ENCODE results near the gene KCNIP3.
"Not testable (repeated sequence)": the region's sequence is repeated elsewhere in the genome, so short reads cannot be mapped to it uniquely, and the experiment has no call there.

KCNIP3 gene

DNA sequence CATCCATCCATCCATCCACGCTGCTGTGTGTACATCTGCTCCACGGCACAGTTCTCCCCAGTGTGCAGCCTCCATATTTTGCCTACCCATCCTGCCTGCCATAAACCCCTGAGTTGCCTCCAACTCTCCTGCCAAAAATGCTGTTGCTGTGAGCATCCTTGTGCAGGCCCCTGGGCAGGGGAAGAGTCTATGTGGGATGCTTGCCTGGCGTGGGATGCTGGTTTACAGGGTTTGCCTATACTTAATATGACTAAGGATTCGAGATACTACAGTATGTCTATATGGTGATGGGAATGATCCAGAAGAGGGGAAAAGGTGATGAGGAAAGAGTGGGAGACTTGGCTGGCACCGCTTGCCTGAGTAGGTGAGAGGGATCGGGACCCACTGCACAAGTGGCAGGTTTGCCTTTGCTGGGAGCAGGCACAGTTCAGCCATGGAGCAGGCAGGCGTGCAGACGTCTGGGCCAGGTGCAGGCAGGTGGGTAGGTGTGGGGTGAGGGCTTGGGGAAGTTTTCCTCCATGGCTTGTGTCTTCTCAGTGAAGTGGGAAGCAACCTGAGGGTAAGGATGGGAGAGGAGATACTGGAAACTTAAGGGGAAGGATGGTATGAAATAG is 75.2 kb downstream of the KCNIP3 start:
- Histone ChIP-seq H3K36me3 (ENCODE audit: insufficient read depth, low read length) (no peaks in the 10 kb centered on the region), H3K27ac (ENCODE audit: low read depth, low read length) (no peak overlapping the region), H3K4me1 (ENCODE audit: insufficient read depth, low read length) (no peaks in the 10 kb centered on the region), H3K27me3 (ENCODE audit: insufficient read depth, low read length) (no peaks in the 10 kb centered on the region), H3K4me3 (ENCODE audit: low read length) (no peak overlapping the region), H3K9me3 (ENCODE audit: insufficient read depth, low read depth, low read length) (no peaks in the 10 kb centered on the region), H3K9ac (ENCODE audit: low read depth, low read length) (no peak overlapping the region)
- WGBS = 91% methylated on average over 8 of the region's 8 CpGs

DNA sequence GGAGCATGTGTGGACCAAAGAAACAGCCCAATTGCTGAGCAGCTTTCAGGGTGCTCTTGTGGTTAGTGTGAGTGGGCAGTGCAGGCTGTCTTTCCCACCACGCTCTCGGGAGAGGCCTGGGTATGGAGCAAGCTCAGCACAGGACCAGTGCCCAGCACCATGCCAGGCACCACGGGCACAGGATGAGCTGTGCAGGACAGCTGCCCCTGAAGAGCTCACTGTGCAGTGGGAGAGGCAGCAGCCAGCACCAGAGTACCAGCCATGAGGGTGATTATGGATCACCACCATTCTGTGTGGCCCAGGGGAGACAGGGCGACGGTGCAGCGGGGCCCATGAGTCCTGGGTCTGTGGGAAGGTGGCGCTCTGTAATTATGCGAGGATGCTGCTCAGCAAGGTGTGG is 75.7 kb downstream of the KCNIP3 start:
- no peaks in the 10 kb centered on the region for H3K9me3 ChIP-seq (ENCODE audit: insufficient read depth, low read depth, low read length)
- H3K4me1 ChIP-seq (ENCODE audit: insufficient read depth, low read length) = no peaks in the 10 kb centered on the region
- no peaks in the 10 kb centered on the region for H3K27me3 ChIP-seq (ENCODE audit: insufficient read depth, low read length)
- no peak overlapping the region for H3K9ac ChIP-seq (ENCODE audit: low read depth, low read length)
- WGBS = 92% methylated on average over 8 of the region's 8 CpGs
- no peak overlapping the region for H3K4me3 ChIP-seq (ENCODE audit: low read length)
- no peaks in the 10 kb centered on the region for H3K36me3 ChIP-seq (ENCODE audit: insufficient read depth, low read length)
- no peak overlapping the region for H3K27ac ChIP-seq (ENCODE audit: low read depth, low read length)

DNA sequence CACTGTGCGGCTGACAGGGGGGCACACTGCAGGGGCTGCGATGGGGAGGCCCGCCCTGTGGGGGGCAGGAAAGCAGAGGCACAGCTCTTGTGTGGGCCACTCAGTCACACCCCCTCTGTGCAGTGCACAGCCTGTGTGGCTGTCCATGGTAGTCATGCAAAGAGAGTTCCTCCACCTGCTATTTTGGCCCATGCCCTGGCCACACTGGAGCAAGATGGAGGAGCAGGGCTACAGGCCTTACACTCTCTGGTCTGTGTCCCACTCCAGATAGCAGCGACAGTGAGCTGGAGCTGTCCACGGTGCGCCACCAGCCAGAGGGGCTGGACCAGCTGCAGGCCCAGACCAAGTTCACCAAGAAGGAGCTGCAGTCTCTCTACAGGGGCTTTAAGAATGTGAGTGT is 76.9 kb downstream of the KCNIP3 start:
- no peaks in the 10 kb centered on the region for H3K27me3 ChIP-seq (ENCODE audit: insufficient read depth, low read length)
- no peak overlapping the region for H3K4me3 ChIP-seq (ENCODE audit: low read length)
- H3K36me3 ChIP-seq (ENCODE audit: insufficient read depth, low read length) = no peaks in the 10 kb centered on the region
- no peak overlapping the region for H3K27ac ChIP-seq (ENCODE audit: low read depth, low read length)
- 91% methylated on average over 6 of the region's 6 CpGs for WGBS
- H3K9me3 ChIP-seq (ENCODE audit: insufficient read depth, low read depth, low read length) = no peaks in the 10 kb centered on the region
- H3K4me1 ChIP-seq (ENCODE audit: insufficient read depth, low read length) = no peaks in the 10 kb centered on the region
- H3K9ac ChIP-seq (ENCODE audit: low read depth, low read length) = no peak overlapping the region

DNA sequence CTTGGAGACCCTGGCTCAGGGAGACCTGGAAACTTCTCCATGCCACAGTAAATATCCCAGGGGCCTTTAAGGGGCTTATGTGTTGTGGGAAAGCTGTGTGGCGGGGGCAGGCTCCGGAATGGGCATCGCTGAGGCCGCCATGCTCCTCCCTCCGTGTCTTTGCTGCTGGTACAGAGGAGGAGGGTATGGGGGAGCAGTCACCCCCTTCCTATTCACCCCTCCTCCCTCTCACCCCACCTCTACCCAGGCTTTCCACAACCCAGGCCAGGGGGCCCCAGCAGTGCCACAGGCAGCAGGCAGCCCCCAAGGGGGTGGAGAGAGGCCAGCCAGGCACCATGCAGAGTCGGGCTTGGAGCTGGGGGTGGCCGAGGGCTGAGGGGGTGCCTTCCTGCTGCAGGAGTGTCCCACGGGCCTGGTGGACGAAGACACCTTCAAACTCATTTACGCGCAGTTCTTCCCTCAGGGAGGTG is 77.3 kb downstream of the KCNIP3 start:
- Histone ChIP-seq H3K27me3 (ENCODE audit: insufficient read depth, low read length) (no peaks in the 10 kb centered on the region), H3K9me3 (ENCODE audit: insufficient read depth, low read depth, low read length) (no peaks in the 10 kb centered on the region), H3K36me3 (ENCODE audit: insufficient read depth, low read length) (no peaks in the 10 kb centered on the region), H3K4me1 (ENCODE audit: insufficient read depth, low read length) (no peaks in the 10 kb centered on the region), H3K4me3 (ENCODE audit: low read length) (no peak overlapping the region), H3K9ac (ENCODE audit: low read depth, low read length) (no peak overlapping the region), H3K27ac (ENCODE audit: low read depth, low read length) (no peak overlapping the region)
- WGBS = 98% methylated on average over 7 of the region's 11 CpGs

DNA sequence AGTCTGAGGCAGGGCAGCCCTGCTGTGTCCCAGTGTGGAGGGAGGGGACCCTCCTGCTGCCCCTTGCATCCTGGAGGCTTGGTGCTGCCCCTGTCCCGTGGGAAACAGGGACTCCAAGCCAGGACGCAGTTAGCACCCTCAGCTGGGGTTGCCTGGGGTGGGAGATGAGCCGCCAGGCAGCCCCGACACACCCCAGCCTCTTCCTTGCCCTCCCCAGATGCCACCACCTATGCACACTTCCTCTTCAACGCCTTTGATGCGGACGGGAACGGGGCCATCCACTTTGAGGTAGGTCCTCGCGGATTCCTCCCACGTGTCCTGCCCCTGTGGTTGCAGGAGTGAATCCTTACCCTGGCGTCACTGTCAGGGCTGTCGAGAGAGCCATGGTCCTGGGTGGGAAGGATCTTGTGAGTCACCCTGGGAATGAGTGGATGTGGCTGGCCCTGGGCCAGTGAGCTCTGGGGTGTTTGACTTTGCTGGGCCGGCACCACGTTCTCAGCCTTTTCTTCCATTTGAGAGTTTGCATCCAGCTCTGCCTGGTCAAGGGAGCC is 77.8 kb downstream of the KCNIP3 start:
- 89% methylated on average over 15 of the region's 15 CpGs for WGBS
- H3K9ac ChIP-seq (ENCODE audit: low read depth, low read length) = no peak overlapping the region
- H3K4me1 ChIP-seq (ENCODE audit: insufficient read depth, low read length) = no peaks in the 10 kb centered on the region
- H3K9me3 ChIP-seq (ENCODE audit: insufficient read depth, low read depth, low read length) = no peaks in the 10 kb centered on the region
- no peaks in the 10 kb centered on the region for H3K36me3 ChIP-seq (ENCODE audit: insufficient read depth, low read length)
- no peaks in the 10 kb centered on the region for H3K27me3 ChIP-seq (ENCODE audit: insufficient read depth, low read length)
- no peak overlapping the region for H3K4me3 ChIP-seq (ENCODE audit: low read length)
- no peak overlapping the region for H3K27ac ChIP-seq (ENCODE audit: low read depth, low read length)

DNA sequence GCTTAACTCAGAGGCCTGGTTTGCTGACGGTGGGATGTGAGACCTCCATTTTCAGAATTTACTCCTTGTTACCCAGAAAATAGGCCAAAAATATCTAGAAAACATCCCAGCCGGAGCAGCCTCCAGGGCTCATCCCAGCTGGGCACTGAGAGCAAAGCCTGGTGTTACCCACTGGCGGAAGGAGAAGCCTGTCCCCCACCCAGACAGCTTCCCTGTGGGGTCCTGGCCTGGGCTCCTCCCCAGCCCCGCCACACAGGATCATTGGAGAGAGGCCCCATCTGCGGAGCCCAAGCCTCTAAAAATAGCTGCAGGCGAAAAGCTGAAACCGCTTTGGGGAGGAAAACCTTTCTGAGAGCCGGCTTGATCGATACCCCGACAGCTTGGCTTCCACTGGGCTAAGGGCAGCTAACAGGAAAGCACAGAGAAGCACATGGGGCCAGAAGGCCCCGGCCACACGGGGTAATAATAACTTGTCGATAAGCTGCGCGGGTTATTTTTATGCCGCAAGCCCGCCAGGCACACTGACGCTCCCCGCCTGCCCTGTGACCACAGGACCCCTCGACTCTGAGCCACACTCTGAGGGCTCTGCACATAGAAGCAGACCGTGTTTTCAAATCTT is 78.5 kb downstream of the KCNIP3 start:
- H3K36me3 ChIP-seq (ENCODE audit: insufficient read depth, low read length) = no peaks in the 10 kb centered on the region
- H3K27me3 ChIP-seq (ENCODE audit: insufficient read depth, low read length) = no peaks in the 10 kb centered on the region
- H3K4me3 ChIP-seq (ENCODE audit: low read length) = no peak overlapping the region
- WGBS = 91% methylated on average over 21 of the region's 21 CpGs
- H3K9ac ChIP-seq (ENCODE audit: low read depth, low read length) = no peak overlapping the region
- no peak overlapping the region for H3K27ac ChIP-seq (ENCODE audit: low read depth, low read length)
- no peaks in the 10 kb centered on the region for H3K4me1 ChIP-seq (ENCODE audit: insufficient read depth, low read length)
- H3K9me3 ChIP-seq (ENCODE audit: insufficient read depth, low read depth, low read length) = no peaks in the 10 kb centered on the region

DNA sequence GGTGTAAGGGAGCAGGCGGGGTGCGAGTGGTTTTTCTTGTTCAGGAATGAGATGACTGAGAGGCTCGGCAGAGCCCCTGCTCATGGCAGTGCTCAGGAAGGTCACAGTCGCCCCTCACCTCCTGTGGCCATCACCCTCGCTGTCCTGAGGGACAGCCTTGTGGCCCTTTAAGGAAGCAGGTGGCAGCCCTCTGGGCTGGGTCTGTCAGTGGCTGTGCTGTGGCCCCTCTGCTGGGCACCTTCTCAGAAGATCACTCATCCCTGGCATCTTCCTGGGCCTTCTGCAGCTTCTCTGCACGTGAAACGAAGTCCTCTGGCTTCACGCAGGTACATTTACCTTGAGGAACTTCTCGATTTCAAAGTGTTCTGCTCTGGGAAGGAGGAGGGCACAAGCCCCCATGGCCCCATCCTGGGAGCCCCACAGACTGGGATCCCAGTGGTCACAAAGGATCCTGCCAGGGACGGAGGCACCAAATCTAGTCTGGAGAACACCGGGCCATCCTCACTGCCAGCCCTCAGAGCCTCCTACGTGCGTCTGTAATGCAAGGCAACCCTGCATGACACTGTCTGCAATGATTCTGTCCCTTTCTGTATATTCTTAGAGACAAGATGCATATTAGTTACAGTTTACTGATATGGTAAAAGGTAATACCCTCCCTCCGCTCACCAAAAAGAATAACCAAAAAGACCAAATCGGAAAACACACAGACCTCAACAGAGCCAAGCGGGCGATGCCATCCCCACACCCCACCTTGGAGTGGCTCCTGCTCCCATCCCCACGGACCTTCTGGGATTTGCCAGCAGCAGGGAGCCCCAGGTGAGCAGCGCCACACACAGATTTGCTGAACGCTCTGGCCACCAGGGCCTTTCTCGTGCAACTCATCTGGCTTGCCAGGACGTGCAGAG is 79.4 kb downstream of the KCNIP3 start:
- no peaks in the 10 kb centered on the region for H3K27me3 ChIP-seq (ENCODE audit: insufficient read depth, low read length)
- H3K9ac ChIP-seq (ENCODE audit: low read depth, low read length) = no peak overlapping the region
- H3K4me3 ChIP-seq (ENCODE audit: low read length) = no peak overlapping the region
- H3K4me1 ChIP-seq (ENCODE audit: insufficient read depth, low read length) = no peaks in the 10 kb centered on the region
- H3K27ac ChIP-seq (ENCODE audit: low read depth, low read length) = no peak overlapping the region
- H3K9me3 ChIP-seq (ENCODE audit: insufficient read depth, low read depth, low read length) = no peaks in the 10 kb centered on the region
- 91% methylated on average over 22 of the region's 22 CpGs for WGBS
- no peaks in the 10 kb centered on the region for H3K36me3 ChIP-seq (ENCODE audit: insufficient read depth, low read length)

DNA sequence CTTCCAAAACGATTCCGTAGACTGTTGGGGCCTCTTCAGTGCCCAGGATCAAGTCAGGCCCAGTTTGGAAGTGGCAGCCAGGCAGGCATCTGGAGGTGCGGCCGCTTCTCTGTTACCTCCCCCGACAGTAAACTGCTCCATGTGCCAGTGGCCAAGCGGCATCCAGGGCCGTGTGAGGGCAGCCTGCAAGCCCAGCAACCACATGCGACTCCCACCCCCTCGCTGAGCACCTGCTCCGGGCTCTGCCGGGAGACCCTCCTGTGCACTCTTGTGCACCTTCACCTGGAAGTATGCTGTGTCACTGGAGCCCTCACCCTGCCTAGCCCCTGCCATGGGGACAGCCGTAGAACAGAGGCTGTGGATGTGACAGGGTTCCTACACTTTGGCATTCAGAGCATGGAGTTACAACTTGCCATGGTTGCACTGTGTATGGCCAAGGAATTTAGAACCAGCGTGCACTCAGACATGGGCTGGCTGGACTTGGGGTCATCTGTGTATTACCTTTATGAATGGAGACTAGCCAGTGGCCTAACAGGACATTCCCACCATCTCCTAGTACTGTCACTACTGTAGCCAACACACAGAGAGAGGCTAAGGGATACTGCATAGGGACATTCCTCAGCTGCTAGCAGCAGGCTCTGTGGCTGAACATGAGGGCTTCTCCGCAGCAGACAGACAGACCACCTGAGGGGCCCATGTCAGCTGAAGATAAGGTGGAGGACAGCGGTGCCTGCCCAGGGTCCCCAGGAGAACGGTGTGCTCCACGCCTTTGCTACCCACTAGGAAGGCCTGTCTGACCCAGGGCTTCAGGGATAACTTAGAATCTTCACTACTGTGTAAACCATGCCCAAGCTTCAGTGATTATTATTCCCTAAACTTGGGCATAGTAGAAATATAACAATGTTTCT is 80.3 kb downstream of the KCNIP3 start:
- Histone ChIP-seq H3K9ac (ENCODE audit: low read depth, low read length) (no peak overlapping the region), H3K27ac (ENCODE audit: low read depth, low read length) (no peak overlapping the region), H3K4me1 (ENCODE audit: insufficient read depth, low read length) (no peaks in the 10 kb centered on the region), H3K9me3 (ENCODE audit: insufficient read depth, low read depth, low read length) (no peaks in the 10 kb centered on the region), H3K36me3 (ENCODE audit: insufficient read depth, low read length) (no peaks in the 10 kb centered on the region), H3K27me3 (ENCODE audit: insufficient read depth, low read length) (no peaks in the 10 kb centered on the region), H3K4me3 (ENCODE audit: low read length) (no peak overlapping the region)
- WGBS = 93% methylated on average over 17 of the region's 17 CpGs

DNA sequence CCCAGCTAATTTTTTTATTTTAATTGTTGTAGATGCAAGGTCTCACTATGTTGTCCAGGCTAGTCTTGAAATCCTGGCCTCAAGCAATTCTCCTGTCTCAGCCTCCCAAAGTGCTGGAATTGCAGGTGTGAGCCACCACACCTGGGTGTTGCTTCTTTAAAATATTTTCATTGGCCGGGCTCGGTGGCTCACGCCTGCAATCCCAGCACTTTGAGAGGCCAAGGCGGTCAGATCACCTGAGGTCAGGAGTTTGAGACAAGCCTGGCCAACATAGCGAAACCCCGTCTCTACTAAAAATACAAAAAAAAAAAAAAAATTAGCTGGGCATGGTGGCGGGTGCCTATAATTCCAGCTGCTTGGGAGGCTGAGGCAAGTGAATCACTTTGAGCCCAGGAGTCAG is 81.1 kb downstream of the KCNIP3 start:
- H3K27ac ChIP-seq (ENCODE audit: low read depth, low read length); H3K9me3 ChIP-seq (ENCODE audit: insufficient read depth, low read depth, low read length); H3K27me3 ChIP-seq (ENCODE audit: insufficient read depth, low read length); H3K9ac ChIP-seq (ENCODE audit: low read depth, low read length); H3K4me1 ChIP-seq (ENCODE audit: insufficient read depth, low read length); H3K4me3 ChIP-seq (ENCODE audit: low read length); H3K36me3 ChIP-seq (ENCODE audit: insufficient read depth, low read length): not testable (repeated sequence)
- WGBS = 95% methylated on average over 7 of the region's 7 CpGs

DNA sequence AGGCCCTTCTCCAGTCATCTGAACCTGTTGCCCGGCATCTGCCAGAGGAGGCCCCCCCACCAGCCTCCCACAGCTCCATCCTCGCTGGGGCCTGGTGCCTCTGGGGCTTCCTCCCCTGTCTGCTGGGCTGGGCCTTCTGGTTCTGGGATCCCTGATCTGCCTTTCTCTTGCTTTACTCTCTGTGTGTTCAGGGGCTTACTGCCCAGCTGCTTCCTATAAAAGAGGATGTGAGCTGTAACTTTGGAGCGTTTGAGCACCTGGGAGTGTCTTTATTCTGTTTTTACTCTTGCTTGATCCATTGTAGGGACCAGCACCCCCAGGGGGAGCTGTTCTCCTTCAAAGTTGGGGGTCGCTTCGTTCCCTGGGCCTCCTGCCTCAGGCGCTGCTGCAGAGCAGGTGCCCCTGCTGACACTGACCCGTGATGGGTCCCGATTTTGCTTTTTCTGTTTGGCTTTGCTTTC is 82.3 kb downstream of the KCNIP3 start:
- no peaks in the 10 kb centered on the region for H3K27me3 ChIP-seq (ENCODE audit: insufficient read depth, low read length)
- H3K27ac ChIP-seq (ENCODE audit: low read depth, low read length) = no peak overlapping the region
- no peaks in the 10 kb centered on the region for H3K36me3 ChIP-seq (ENCODE audit: insufficient read depth, low read length)
- no peaks in the 10 kb centered on the region for H3K9me3 ChIP-seq (ENCODE audit: insufficient read depth, low read depth, low read length)
- H3K4me3 ChIP-seq (ENCODE audit: low read length) = no peak overlapping the region
- no peaks in the 10 kb centered on the region for H3K4me1 ChIP-seq (ENCODE audit: insufficient read depth, low read length)
- WGBS = 62% methylated on average over 8 of the region's 8 CpGs
- no peak overlapping the region for H3K9ac ChIP-seq (ENCODE audit: low read depth, low read length)
